H9 (cell line): Measurements from ENCODE around the gene PCCA. TPM values are rescaled to one million over a fixed set of nuclear protein-coding genes. Genes with fewer than 3 reads are reported as not detected.

Experiments
- DNase-seq: peaks from one replicate; pipeline ENCODE4 v3.0.0-alpha.2; 2017
- H2AFZ ChIP-seq: one replicate; pipeline ENCODE4 v1.6.1; 2013; ENCODE audit warnings: mild to moderate bottlenecking, low read length, control low read depth, moderate library complexity
- H2AK5ac ChIP-seq: 2 replicates; pipeline ENCODE4 v1.6.1; 2013; ENCODE audit warnings: low read length, control low read depth, mixed read lengths; ENCODE audit not compliant: insufficient read length
- H2BK120ac ChIP-seq: one replicate; pipeline ENCODE4 v1.6.1; 2013; ENCODE audit warnings: low read depth, mild to moderate bottlenecking, low read length, control low read depth, inconsistent platforms; ENCODE audit not compliant: poor library complexity, severe bottlenecking
- H2BK12ac ChIP-seq: 2 replicates; pipeline ENCODE4 v1.6.1; 2013; ENCODE audit warnings: low read length, control low read depth, mixed read lengths, low read depth; ENCODE audit not compliant: insufficient read length
- H2BK15ac ChIP-seq: 2 replicates; pipeline ENCODE4 v1.6.1; 2013; ENCODE audit warnings: low read depth, low read length, control low read depth
- H2BK20ac ChIP-seq: one replicate; pipeline ENCODE4 v1.6.1; 2013; ENCODE audit warnings: low read depth, mild to moderate bottlenecking, low read length, control low read depth, inconsistent platforms; ENCODE audit not compliant: poor library complexity, severe bottlenecking
- H2BK5ac ChIP-seq: 2 replicates; pipeline ENCODE4 v1.6.1; 2013; ENCODE audit warnings: low read length, control low read depth, mixed read lengths; ENCODE audit not compliant: insufficient read length
- H3K14ac ChIP-seq: 2 replicates; pipeline ENCODE4 v1.6.1; 2013; ENCODE audit warnings: low read length, control low read depth; ENCODE audit not compliant: insufficient read depth
- H3K18ac ChIP-seq: 2 replicates; pipeline ENCODE4 v1.6.1; 2013; ENCODE audit warnings: low read depth, mild to moderate bottlenecking, mixed read lengths, low read length, control low read depth; ENCODE audit not compliant: insufficient read length
- H3K23ac ChIP-seq: 2 replicates; pipeline ENCODE4 v1.6.1; 2013; ENCODE audit warnings: low read length, control low read depth, mixed read lengths, low read depth; ENCODE audit not compliant: insufficient read length
- H3K23me2 ChIP-seq: 2 replicates; pipeline ENCODE4 v1.6.1; 2013; ENCODE audit warnings: low read depth, mild to moderate bottlenecking, mixed read lengths, low read length, control low read depth; ENCODE audit not compliant: insufficient read length, poor library complexity, severe bottlenecking
- H3K27ac ChIP-seq: 2 replicates; pipeline ENCODE4 v1.5.1; 2013; ENCODE audit warnings: low read length, control low read depth, mixed read lengths, low read depth; ENCODE audit not compliant: insufficient read length
- H3K27me3 ChIP-seq: 2 replicates; pipeline ENCODE4 v1.6.1; 2013; ENCODE audit warnings: low read length, control low read depth, inconsistent platforms; ENCODE audit not compliant: insufficient read depth
- H3K4ac ChIP-seq: 2 replicates; pipeline ENCODE4 v1.6.1; 2013; ENCODE audit warnings: low read depth, mild to moderate bottlenecking, control low read depth, inconsistent platforms, low read length, moderate library complexity
- H3K4me1 ChIP-seq: 2 replicates; pipeline ENCODE4 v1.6.1; 2013; ENCODE audit warnings: low read length, control low read depth, inconsistent platforms; ENCODE audit not compliant: insufficient read depth
- H3K4me2 ChIP-seq: 2 replicates; pipeline ENCODE4 v1.6.1; 2013; ENCODE audit warnings: low read length, control low read depth, mixed read lengths; ENCODE audit not compliant: insufficient read length, insufficient read depth
- H3K56ac ChIP-seq: 2 replicates; pipeline ENCODE4 v1.6.1; 2013; ENCODE audit warnings: low read depth, mild to moderate bottlenecking, mixed read lengths, low read length, control low read depth; ENCODE audit not compliant: insufficient read length
- H3K79me1 ChIP-seq: 2 replicates; pipeline ENCODE4 v1.6.1; 2013; ENCODE audit warnings: low read depth, mild to moderate bottlenecking, moderate library complexity, low read length, control low read depth, inconsistent platforms; ENCODE audit not compliant: insufficient read depth, poor library complexity, severe bottlenecking
- H3K79me2 ChIP-seq: 2 replicates; pipeline ENCODE4 v1.6.1; 2013; ENCODE audit warnings: low read length, control low read depth, inconsistent platforms; ENCODE audit not compliant: insufficient read depth
- H3K9ac ChIP-seq: 2 replicates; pipeline ENCODE4 v1.6.1; 2013; ENCODE audit warnings: low read length, control low read depth, mixed read lengths; ENCODE audit not compliant: insufficient read length; ENCODE audit errors: extremely low read depth
- H3K9me3 ChIP-seq: one replicate; pipeline ENCODE4 v1.6.1; 2013; ENCODE audit warnings: low read depth, low read length, inconsistent platforms; ENCODE audit not compliant: control insufficient read depth
- H3T11ph ChIP-seq: one replicate; pipeline ENCODE4 v1.6.1; 2013; ENCODE audit warnings: mild to moderate bottlenecking, low read length, control low read depth, inconsistent platforms
- H4K20me1 ChIP-seq: one replicate; pipeline ENCODE4 v1.6.1; 2013; ENCODE audit not compliant: control insufficient read depth, insufficient read length, insufficient read depth
- H4K5ac ChIP-seq: 2 replicates; pipeline ENCODE4 v1.6.1; 2013; ENCODE audit warnings: low read depth, mild to moderate bottlenecking, mixed read lengths, low read length, control low read depth; ENCODE audit not compliant: insufficient read length
- H4K8ac ChIP-seq: replicated peaks from 2 replicates; pipeline ENCODE4 v1.6.1; 2013; ENCODE audit warnings: low read length, control low read depth, mixed read lengths, low read depth; ENCODE audit not compliant: insufficient read length
- H4K91ac ChIP-seq: 2 replicates; pipeline ENCODE4 v1.6.1; 2013; ENCODE audit warnings: low read depth, mild to moderate bottlenecking, moderate library complexity, mixed read lengths, low read length, control low read depth; ENCODE audit not compliant: insufficient read length
- H3K27ac Mint-ChIP-seq, 3 experiments: 2 replicates in 2 of 3; 3 replicates in 1 of 3; pipeline ENCODE4 v1.8.0; 2020 to 2021; ENCODE audit warnings: mixed read lengths in 3 of 3, mild to moderate bottlenecking in 1 of 3, moderate library complexity in 1 of 3
- H3K27me3 Mint-ChIP-seq: 2 replicates; pipeline ENCODE4 v1.8.0; 2021; ENCODE audit warnings: low read depth, mild to moderate bottlenecking, moderate library complexity, mixed read lengths
- H3K36me3 Mint-ChIP-seq, 3 experiments: 2 replicates in 2 of 3; 3 replicates in 1 of 3; pipeline ENCODE4 v1.8.0; 2020 to 2021; ENCODE audit warnings: low read depth in 3 of 3, mixed read lengths in 3 of 3; ENCODE audit not compliant: insufficient read depth in 1 of 3
- H3K4me1 Mint-ChIP-seq, 2 experiments: 2 replicates each; pipeline ENCODE4 v1.8.0; 2020; ENCODE audit warnings: mixed read lengths in 2 of 2
- H3K4me3 Mint-ChIP-seq, 2 experiments: 2 replicates in 1 of 2; 3 replicates in 1 of 2; pipeline ENCODE4 v1.8.0; 2020 to 2021; ENCODE audit warnings: mild to moderate bottlenecking in 2 of 2, mixed read lengths in 2 of 2, moderate library complexity in 1 of 2
- H3K9me3 Mint-ChIP-seq, 2 experiments: 2 replicates in 1 of 2; 3 replicates in 1 of 2; pipeline ENCODE4 v1.8.0; 2020; ENCODE audit warnings: mild to moderate bottlenecking in 2 of 2, mixed read lengths in 2 of 2, moderate library complexity in 1 of 2
- CTCF ChIP-seq: fragments of 200-600 bp; sonication (generic); conservative IDR thresholded peaks from 3 replicates; pipeline ENCODE4 v1.8.0; 2021; ENCODE audit warnings: antibody characterized with exemption, mild to moderate bottlenecking
- WGBS: extraction: QIAGEN DNeasy Blood & Tissue Kit; methylation state at CpG from one replicate; pipeline ENCODE4 v1.1.7; 2013; ENCODE audit warnings: missing lambda C conversion rate, low lambda C conversion rate, mixed read lengths; ENCODE audit not compliant: insufficient read length; ENCODE audit errors: extremely low coverage; 5-methylcytosine and 5-hydroxymethylcytosine counted together
- total RNA-seq: library from RNA; stranded (reverse); gene quantifications from 2 replicates; pipeline ENCODE4 v1.2.1, GENCODE V29; 2021

PCCA gene
- total RNA-seq, 1 experiment from 2014 or later = 56.5 TPM

DNA sequence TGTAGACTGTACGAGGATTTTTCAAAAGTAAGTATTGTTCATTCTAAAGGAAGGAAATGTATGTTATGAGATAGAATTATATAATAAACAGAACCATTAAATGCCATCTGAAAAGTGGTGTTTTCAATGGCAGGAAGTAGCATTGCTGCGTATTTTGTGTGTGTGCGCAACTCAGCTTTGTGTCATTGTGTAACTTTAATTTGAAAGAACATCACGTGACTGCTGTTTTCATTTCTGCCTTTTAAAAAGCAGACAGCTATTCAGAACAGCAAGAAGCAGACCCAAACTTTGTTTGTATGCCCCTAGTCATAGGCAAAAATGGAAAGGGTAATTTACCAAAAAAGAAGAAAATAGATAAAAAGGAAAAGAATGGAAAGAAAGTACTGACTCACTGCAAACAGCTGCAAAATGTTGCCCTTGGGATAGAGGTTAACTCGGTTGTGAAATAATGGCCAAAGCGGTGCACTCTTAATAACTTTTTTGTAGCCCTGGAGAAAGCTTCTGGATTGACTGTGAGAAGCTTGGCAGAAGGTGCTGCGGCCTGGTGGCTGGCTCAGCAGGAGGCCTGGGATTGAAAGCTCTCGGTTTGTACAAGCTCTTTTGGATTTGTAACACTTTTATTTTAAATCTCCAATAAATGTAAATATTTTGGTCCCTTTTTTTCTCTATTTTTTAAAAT, 402.4 kb downstream of the PCCA start:
- no peak overlapping the region for H2BK5ac ChIP-seq
- H3K27me3 Mint-ChIP-seq = no peaks in the 10 kb centered on the region; the same call in 1 of the 2 replicates
- H3K18ac ChIP-seq = no peak overlapping the region
- no peak overlapping the region for H2BK120ac ChIP-seq
- H3K23ac ChIP-seq = no peak overlapping the region
- H3K27ac ChIP-seq = peak overlapping the region; percentile 44
- H3K79me2 ChIP-seq = no peaks in the 10 kb centered on the region
- H3K56ac ChIP-seq = no peak overlapping the region
- H3K9ac ChIP-seq = no peak overlapping the region
- H3T11ph ChIP-seq = no peak overlapping the region
- H3K4me1 ChIP-seq = peaks cover 4% of the 10 kb centered on the region; the same call in 1 of the 2 replicates
- H3K9me3 Mint-ChIP-seq = peaks cover 8 to 9% of the 10 kb centered on the region in 2 experiments; a peak in 3 of 5 replicates
- H2BK12ac ChIP-seq = no peak overlapping the region
- H4K91ac ChIP-seq = no peak overlapping the region
- no peak overlapping the region for H2AK5ac ChIP-seq
- no peak overlapping the region for H3K4ac ChIP-seq
- no peak overlapping the region for H2BK20ac ChIP-seq
- no peak overlapping the region for H2AFZ ChIP-seq
- no peak for TF ChIP-seq CTCF
- H3K4me2 ChIP-seq = no peak overlapping the region
- DNase-seq = no peak
- no peaks in the 10 kb centered on the region for H3K23me2 ChIP-seq
- no peaks in the 10 kb centered on the region for H3K9me3 ChIP-seq
- no peaks in the 10 kb centered on the region for H4K20me1 ChIP-seq
- peak overlapping the region in 1 of 2 experiments; percentile 54; a peak in 2 of 5 replicates for H3K4me3 Mint-ChIP-seq
- H4K5ac ChIP-seq = no peak overlapping the region
- H2BK15ac ChIP-seq = no peak overlapping the region
- peak overlapping the region; percentile 78 to 93 (median 82); a peak in 5 of 7 replicates for H3K27ac Mint-ChIP-seq
- peaks cover 35 to 38% of the 10 kb centered on the region in 2 experiments for H3K4me1 Mint-ChIP-seq
- H3K27me3 ChIP-seq = no peaks in the 10 kb centered on the region
- H3K36me3 Mint-ChIP-seq = peaks cover 5 to 25% (median 17%) of the 10 kb centered on the region in 3 experiments
- H3K14ac ChIP-seq = no peak overlapping the region
- H4K8ac ChIP-seq = no peak overlapping the region
- no peaks in the 10 kb centered on the region for H3K79me1 ChIP-seq
- no CpG with 5 or more reads among the region's 8 CpGs for WGBS
